Measurements from ENCODE around the gene PIK3C2G. TPM values are rescaled to one million over a fixed set of nuclear protein-coding genes. Genes with fewer than 3 reads are reported as not detected.

PIK3C2G gene
- polyA plus RNA-seq, 1 donor (not counting 4 experiments of a cell fraction or from before 2014, with no cell fraction given): 3.7 TPM

- H2AFZ ChIP-seq (ENCODE audit: control insufficient read depth, low read length): no peak overlapping the region
- dilution Hi-C loops (cut with MboI; ENCODE audit: extremely low pct_ligation_motif_present, low sequenced_read_pairs): no loop called here
- H3K4me2 ChIP-seq (ENCODE audit: control insufficient read depth, extremely low read depth, insufficient read depth, low read depth, low read length): no peak overlapping the region
- no peak overlapping the region for H3K9ac ChIP-seq (ENCODE audit: control insufficient read depth, extremely low read depth, insufficient read depth, low read length)
- H3K79me2 ChIP-seq (ENCODE audit: control insufficient read depth, insufficient read depth, low read length): no peaks in the 10 kb centered on the region
- H3K9me3 ChIP-seq (ENCODE audit: control insufficient read depth, low read depth, low read length): no peaks in the 10 kb centered on the region
- no peak for DNase-seq (ENCODE audit: low read depth, low spot score)
- no peaks in the 10 kb centered on the region for H3K27me3 ChIP-seq (ENCODE audit: control insufficient read depth, extremely low read depth, insufficient read depth, low read length)
- peaks cover 5% of the 10 kb centered on the region for H3K4me1 ChIP-seq (ENCODE audit: control insufficient read depth, extremely low read depth, insufficient read depth, low read length)
- no peaks in the 10 kb centered on the region for H3K9me1 ChIP-seq (ENCODE audit: control insufficient read depth, extremely low read depth, insufficient read depth, low read length)
- H3K36me3 ChIP-seq (ENCODE audit: control insufficient read depth in 2 of 2, extremely low read depth in 1 of 2, insufficient read depth in 2 of 2, low read length in 2 of 2): no peaks in the 10 kb centered on the region
- H4K20me1 ChIP-seq (ENCODE audit: control insufficient read depth, extremely low read depth, insufficient read depth, low read length): no peaks in the 10 kb centered on the region
- H3K27ac ChIP-seq (ENCODE audit: control insufficient read depth, insufficient read depth, low read length): no peak overlapping the region
- TF ChIP-seq EZH2 (IDR thresholded peaks at IDR 0.05; ENCODE audit: low read length): no peak
- TF ChIP-seq, protein P1, sequence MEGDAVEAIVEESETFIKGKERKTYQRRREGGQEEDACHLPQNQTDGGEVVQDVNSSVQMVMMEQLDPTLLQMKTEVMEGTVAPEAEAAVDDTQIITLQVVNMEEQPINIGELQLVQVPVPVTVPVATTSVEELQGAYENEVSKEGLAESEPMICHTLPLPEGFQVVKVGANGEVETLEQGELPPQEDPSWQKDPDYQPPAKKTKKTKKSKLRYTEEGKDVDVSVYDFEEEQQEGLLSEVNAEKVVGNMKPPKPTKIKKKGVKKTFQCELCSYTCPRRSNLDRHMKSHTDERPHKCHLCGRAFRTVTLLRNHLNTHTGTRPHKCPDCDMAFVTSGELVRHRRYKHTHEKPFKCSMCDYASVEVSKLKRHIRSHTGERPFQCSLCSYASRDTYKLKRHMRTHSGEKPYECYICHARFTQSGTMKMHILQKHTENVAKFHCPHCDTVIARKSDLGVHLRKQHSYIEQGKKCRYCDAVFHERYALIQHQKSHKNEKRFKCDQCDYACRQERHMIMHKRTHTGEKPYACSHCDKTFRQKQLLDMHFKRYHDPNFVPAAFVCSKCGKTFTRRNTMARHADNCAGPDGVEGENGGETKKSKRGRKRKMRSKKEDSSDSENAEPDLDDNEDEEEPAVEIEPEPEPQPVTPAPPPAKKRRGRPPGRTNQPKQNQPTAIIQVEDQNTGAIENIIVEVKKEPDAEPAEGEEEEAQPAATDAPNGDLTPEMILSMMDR (optimal IDR thresholded peaks at IDR 0.05 in 1 of 3, IDR thresholded peaks at IDR 0.05 in 1 of 3, conservative IDR thresholded peaks at IDR 0.05 in 1 of 3; ENCODE audit: extremely low read depth in 1 of 3, insufficient read depth in 2 of 3, low read length in 3 of 3): no peak
- FAIRE-seq: no peak
- H3K4me3 ChIP-seq (ENCODE audit: control insufficient read depth in 2 of 3, extremely low read depth in 1 of 3, insufficient read depth in 2 of 3, low read depth in 1 of 3, low read length in 3 of 3): no peak overlapping the region
These were observed 166.2 kb downstream of the PIK3C2G start for GRCh38 chr12:18427520-18427919.

GRCh38 chr12:18428416-18428815, 167.1 kb downstream of the PIK3C2G start:
- Histone ChIP-seq H3K27ac (ENCODE audit: control insufficient read depth, insufficient read depth, low read length) (no peak overlapping the region), H3K4me2 (ENCODE audit: control insufficient read depth, extremely low read depth, insufficient read depth, low read depth, low read length) (no peak overlapping the region), H3K9me1 (ENCODE audit: control insufficient read depth, extremely low read depth, insufficient read depth, low read length) (no peaks in the 10 kb centered on the region), H3K9ac (ENCODE audit: control insufficient read depth, extremely low read depth, insufficient read depth, low read length) (no peak overlapping the region), H3K4me1 (ENCODE audit: control insufficient read depth, extremely low read depth, insufficient read depth, low read length) (peaks cover 5% of the 10 kb centered on the region), H3K36me3 (ENCODE audit: control insufficient read depth in 2 of 2, extremely low read depth in 1 of 2, insufficient read depth in 2 of 2, low read length in 2 of 2) (no peaks in the 10 kb centered on the region), H3K79me2 (ENCODE audit: control insufficient read depth, insufficient read depth, low read length) (no peaks in the 10 kb centered on the region), H3K4me3 (ENCODE audit: control insufficient read depth in 2 of 3, extremely low read depth in 1 of 3, insufficient read depth in 2 of 3, low read depth in 1 of 3, low read length in 3 of 3) (no peak overlapping the region), H2AFZ (ENCODE audit: control insufficient read depth, low read length) (no peak overlapping the region), H3K9me3 (ENCODE audit: control insufficient read depth, low read depth, low read length) (no peaks in the 10 kb centered on the region), H3K27me3 (ENCODE audit: control insufficient read depth, extremely low read depth, insufficient read depth, low read length) (no peaks in the 10 kb centered on the region), H4K20me1 (ENCODE audit: control insufficient read depth, extremely low read depth, insufficient read depth, low read length) (no peaks in the 10 kb centered on the region)
- dilution Hi-C loops (cut with MboI; ENCODE audit: extremely low pct_ligation_motif_present, low sequenced_read_pairs): no loop called here
- TF ChIP-seq EZH2 (IDR thresholded peaks at IDR 0.05; ENCODE audit: low read length): no peak
- TF ChIP-seq, protein P1 (optimal IDR thresholded peaks at IDR 0.05 in 1 of 3, IDR thresholded peaks at IDR 0.05 in 1 of 3, conservative IDR thresholded peaks at IDR 0.05 in 1 of 3; ENCODE audit: extremely low read depth in 1 of 3, insufficient read depth in 2 of 3, low read length in 3 of 3): no peak
- peak; percentile 26 for FAIRE-seq
- peak; percentile 23 for DNase-seq (ENCODE audit: low read depth, low spot score)

Data from keratinocyte (primary cell).